ENCODE data around the gene SYNDIG1. TPM values are rescaled to one million over a fixed set of nuclear protein-coding genes. Genes with fewer than 3 reads are reported as not detected.

Gene SYNDIG1
- 5.7 TPM for total RNA-seq

GRCh38 chr20:24469116-24469893 lies at the start of gene SYNDIG1:
Gene SYNDIG1, plus strand, starts transcription at chr20:24469629. Its CDS starts 73,469 bp downstream, at chr20:24543098.
- DNase-seq (ENCODE audit: low spot score), result no peak

GRCh38 chr20:24419786-24420185 lies 49.6 kb upstream of the SYNDIG1 start:
- DNase-seq (ENCODE audit: low spot score), result no peak

GRCh38 chr20:24420567-24420966 lies 48.9 kb upstream of the SYNDIG1 start:
- DNase-seq (ENCODE audit: low spot score), result no peak

- DNase-seq (ENCODE audit: low spot score), result no peak
These were observed 48.4 kb upstream of the SYNDIG1 start for GRCh38 chr20:24421071-24421470.

- no peak for DNase-seq (ENCODE audit: low spot score)
These were observed 47.2 kb upstream of the SYNDIG1 start for GRCh38 chr20:24422091-24422760.

GRCh38 chr20:24423390-24424313 lies 45.8 kb upstream of the SYNDIG1 start:
- DNase-seq (ENCODE audit: low spot score), result no peak

GRCh38 chr20:24425523-24426135 lies 43.8 kb upstream of the SYNDIG1 start:
- no peak for DNase-seq (ENCODE audit: low spot score)

- no peak for DNase-seq (ENCODE audit: low spot score)
These were observed 38.0 kb upstream of the SYNDIG1 start for GRCh38 chr20:24431279-24432045.

GRCh38 chr20:24432046-24432442 lies 37.4 kb upstream of the SYNDIG1 start:
- DNase-seq (ENCODE audit: low spot score), result peak; percentile 13

- DNase-seq (ENCODE audit: low spot score), result no peak
These were observed 33.3 kb upstream of the SYNDIG1 start for GRCh38 chr20:24436160-24436559.

- DNase-seq (ENCODE audit: low spot score), result no peak
These were observed 32.0 kb upstream of the SYNDIG1 start for GRCh38 chr20:24437196-24438082.

GRCh38 chr20:24438331-24438730 lies 31.1 kb upstream of the SYNDIG1 start:
- DNase-seq (ENCODE audit: low spot score), result no peak

- DNase-seq (ENCODE audit: low spot score), result no peak
These were observed 29.6 kb upstream of the SYNDIG1 start for GRCh38 chr20:24439737-24440387.

GRCh38 chr20:24441661-24442060 lies 27.8 kb upstream of the SYNDIG1 start:
- DNase-seq (ENCODE audit: low spot score), result no peak

- no peak for DNase-seq (ENCODE audit: low spot score)
These were observed 26.5 kb upstream of the SYNDIG1 start for GRCh38 chr20:24442909-24443308.

- DNase-seq (ENCODE audit: low spot score), result no peak
These were observed 26.0 kb upstream of the SYNDIG1 start for GRCh38 chr20:24443436-24443835.

GRCh38 chr20:24444526-24445190 lies 24.8 kb upstream of the SYNDIG1 start:
- DNase-seq (ENCODE audit: low spot score), result no peak

- no peak for DNase-seq (ENCODE audit: low spot score)
These were observed 23.8 kb upstream of the SYNDIG1 start for GRCh38 chr20:24445510-24446170.
